ENCODE measurements around the gene PTPRT.

DNA sequence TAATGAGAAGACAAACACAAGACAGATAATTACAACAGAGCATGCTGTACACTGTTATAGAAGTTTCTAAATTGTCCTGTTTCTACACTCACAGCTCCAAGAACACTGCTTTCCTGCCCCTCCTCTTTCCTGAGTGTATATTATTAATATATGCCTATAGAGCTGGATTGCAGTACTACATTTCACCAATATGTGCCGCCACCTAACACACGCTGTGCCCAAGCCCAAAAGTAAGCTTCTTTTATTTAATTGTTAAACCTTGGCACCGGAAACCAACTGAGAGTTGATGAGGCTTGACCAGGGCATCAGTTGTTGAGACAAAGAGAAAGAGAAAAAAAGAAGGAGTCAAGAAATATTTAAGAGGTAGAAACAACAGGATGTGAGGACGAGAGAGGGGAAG, 16.0 kb upstream of the PTPRT start:
- TF ChIP-seq, protein P1, sequence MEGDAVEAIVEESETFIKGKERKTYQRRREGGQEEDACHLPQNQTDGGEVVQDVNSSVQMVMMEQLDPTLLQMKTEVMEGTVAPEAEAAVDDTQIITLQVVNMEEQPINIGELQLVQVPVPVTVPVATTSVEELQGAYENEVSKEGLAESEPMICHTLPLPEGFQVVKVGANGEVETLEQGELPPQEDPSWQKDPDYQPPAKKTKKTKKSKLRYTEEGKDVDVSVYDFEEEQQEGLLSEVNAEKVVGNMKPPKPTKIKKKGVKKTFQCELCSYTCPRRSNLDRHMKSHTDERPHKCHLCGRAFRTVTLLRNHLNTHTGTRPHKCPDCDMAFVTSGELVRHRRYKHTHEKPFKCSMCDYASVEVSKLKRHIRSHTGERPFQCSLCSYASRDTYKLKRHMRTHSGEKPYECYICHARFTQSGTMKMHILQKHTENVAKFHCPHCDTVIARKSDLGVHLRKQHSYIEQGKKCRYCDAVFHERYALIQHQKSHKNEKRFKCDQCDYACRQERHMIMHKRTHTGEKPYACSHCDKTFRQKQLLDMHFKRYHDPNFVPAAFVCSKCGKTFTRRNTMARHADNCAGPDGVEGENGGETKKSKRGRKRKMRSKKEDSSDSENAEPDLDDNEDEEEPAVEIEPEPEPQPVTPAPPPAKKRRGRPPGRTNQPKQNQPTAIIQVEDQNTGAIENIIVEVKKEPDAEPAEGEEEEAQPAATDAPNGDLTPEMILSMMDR (IDR thresholded peaks at IDR 0.05; ENCODE audit: low read depth, low read length) = no peak
- TF ChIP-seq MAX (IDR thresholded peaks at IDR 0.05; ENCODE audit: low read depth, low read length) = no peak

Data from NB4 (cell line).